ENCODE measurements around the gene IQSEC3.

- TF ChIP-seq ESRRA (CRISPR knock-in tag; IDR thresholded peaks at IDR 0.05; ENCODE audit: borderline replicate concordance) (no peak), CTCF (IDR thresholded peaks at IDR 0.05) (no peak), GABPB1 (CRISPR knock-in tag; IDR thresholded peaks at IDR 0.05) (no peak), SMAD4 (CRISPR knock-in tag; IDR thresholded peaks at IDR 0.05) (no peak), ATF2 (CRISPR knock-in tag; IDR thresholded peaks at IDR 0.05; ENCODE audit: borderline replicate concordance, low read depth) (no peak)
These were observed 24.6 kb downstream of the IQSEC3 start for GRCh38 chr12:91213-91612.
